Sciatic nerve (tissue), 2 donors: Measurements from ENCODE around the gene CEACAM16. TPM values are rescaled to one million over a fixed set of nuclear protein-coding genes. Genes with fewer than 3 reads are reported as not detected.
A peak's percentile ranks its signal among the peaks of the same experiment; 100 is the strongest.
"Not testable (repeated sequence)": the region's sequence is repeated elsewhere in the genome, so short reads cannot be mapped to it uniquely, and the experiment has no call there.

Experiments used
- ATAC-seq: fragments of 200-7000 bp; cut with Tn5 transposase; one replicate; pipeline ENCODE4 v1.9.1; 2020; ENCODE audit warnings: mild to moderate bottlenecking, moderate library complexity
- DNase-seq: peaks from one replicate; pipeline ENCODE4 v3.0.0-alpha.2; 2020; ENCODE audit warnings: low spot score
- intact Hi-C: fragments of 100-400 bp; cut with DNase I; formaldehyde crosslinking; loops from one replicate; pipeline ENCODE4 v1.14.2; 2022
- total RNA-seq: library from RNA; stranded (reverse); fragmentation: NEBNext Ultra II Directional; extraction: Animal tissue kit (Norgen Biotek cat#: 25700); gene quantifications from one replicate; pipeline ENCODE4 v1.2.1, GENCODE V29; 2021
- donor health status: DM: no; HTN: no; CAD: no.
- donor health status: DM: no; HTN: no; CAD: no.

CEACAM16 gene, protein sequence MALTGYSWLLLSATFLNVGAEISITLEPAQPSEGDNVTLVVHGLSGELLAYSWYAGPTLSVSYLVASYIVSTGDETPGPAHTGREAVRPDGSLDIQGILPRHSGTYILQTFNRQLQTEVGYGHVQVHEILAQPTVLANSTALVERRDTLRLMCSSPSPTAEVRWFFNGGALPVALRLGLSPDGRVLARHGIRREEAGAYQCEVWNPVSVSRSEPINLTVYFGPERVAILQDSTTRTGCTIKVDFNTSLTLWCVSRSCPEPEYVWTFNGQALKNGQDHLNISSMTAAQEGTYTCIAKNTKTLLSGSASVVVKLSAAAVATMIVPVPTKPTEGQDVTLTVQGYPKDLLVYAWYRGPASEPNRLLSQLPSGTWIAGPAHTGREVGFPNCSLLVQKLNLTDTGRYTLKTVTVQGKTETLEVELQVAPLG
- total RNA-seq = not detected

GRCh38 chr19:44698492-44699201 lies at the start of gene CEACAM16:
CEACAM16 (plus strand) TSS chr19:44699151; CDS start chr19:44701457, 2,306 bp downstream.
- no peak for DNase-seq
- ATAC-seq = no peak
- intact Hi-C loops = no loop called here

- no peak for ATAC-seq
- intact Hi-C loops = no loop called here
- DNase-seq = no peak
Observed at GRCh38 chr19:44649578-44650145, 49.3 kb upstream of the CEACAM16 start.

DNA sequence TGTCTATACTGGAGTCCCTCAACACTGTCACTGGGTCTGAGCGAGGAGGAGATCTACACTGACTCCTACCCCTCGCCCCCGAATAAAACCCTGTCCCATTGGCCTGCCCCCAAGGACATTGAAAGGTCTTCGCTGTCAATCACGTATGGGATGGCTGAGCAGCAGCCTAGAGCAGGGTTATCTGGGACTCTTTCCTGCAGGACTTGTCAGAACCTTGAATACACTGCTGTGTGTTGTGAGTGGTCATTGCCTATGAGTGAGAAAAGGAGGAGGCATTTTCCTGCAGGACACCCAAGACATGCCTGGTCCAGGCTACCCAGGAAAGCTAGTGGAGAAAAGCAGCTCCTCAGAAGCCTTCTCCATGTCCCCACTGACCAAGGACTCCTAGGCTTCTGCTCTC lies 45.6 kb upstream of the CEACAM16 start:
- no peak for ATAC-seq
- intact Hi-C loops = no loop called here
- DNase-seq = no peak

- intact Hi-C loops = no loop called here
- DNase-seq = peak; percentile 88
- peak; percentile 88 for ATAC-seq
Observed at GRCh38 chr19:44653977-44654774, 44.8 kb upstream of the CEACAM16 start.

GRCh38 chr19:44657211-44657921 lies 41.6 kb upstream of the CEACAM16 start:
- DNase-seq = peak; percentile 79
- intact Hi-C loops = loop anchor here (5.0 kb wide), 1 partner anchor 85 kb away; no protein-coding TSS in a partner anchor
- peak; percentile 57 for ATAC-seq

GRCh38 chr19:44658069-44658733 lies 40.8 kb upstream of the CEACAM16 start:
- ATAC-seq = no peak
- no peak for DNase-seq
- intact Hi-C loops = loop anchor here (5.0 kb wide), 1 partner anchor 86 kb away; no protein-coding TSS in a partner anchor

DNA sequence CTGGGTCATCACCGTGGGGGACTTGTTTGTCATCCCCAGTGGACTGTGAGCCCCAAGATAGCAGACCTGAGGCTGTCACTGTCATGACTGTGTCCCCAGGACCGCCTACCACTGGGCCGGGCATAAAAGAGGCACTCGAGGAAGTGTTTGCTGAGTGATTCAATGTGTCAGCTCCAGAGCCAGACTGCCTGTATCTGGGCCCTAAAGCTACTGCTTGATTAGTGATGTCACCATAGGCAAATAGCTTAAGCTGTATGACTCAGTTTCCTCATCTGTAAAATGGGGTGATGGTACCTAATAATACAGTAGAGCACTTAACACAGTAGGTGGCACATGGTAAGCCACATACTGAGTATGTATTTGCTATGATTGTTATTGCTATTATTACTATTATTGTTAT lies 38.9 kb upstream of the CEACAM16 start:
- intact Hi-C loops = no loop called here
- no peak for DNase-seq
- no peak for ATAC-seq

DNA sequence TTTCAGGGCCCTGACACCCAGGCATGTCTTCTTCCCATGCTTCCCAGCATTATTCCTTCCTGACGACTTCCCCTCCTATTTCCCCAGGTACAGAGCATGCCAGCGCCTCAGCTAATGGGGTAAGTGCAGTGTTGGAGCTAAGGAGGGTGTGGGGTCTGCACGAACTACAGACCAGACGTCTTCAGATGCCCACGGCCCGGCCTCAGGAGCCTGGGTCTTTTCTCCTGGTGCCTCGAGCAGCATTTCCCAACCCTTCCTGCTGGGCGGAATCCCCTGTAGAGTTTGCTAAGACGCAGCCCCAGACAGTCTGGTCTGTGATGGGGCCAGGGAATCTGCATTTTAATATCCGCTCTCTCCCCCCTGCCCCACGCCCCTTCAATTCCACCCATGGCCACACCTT lies 37.7 kb upstream of the CEACAM16 start:
- intact Hi-C loops = no loop called here
- ATAC-seq = no peak
- DNase-seq = no peak

DNA sequence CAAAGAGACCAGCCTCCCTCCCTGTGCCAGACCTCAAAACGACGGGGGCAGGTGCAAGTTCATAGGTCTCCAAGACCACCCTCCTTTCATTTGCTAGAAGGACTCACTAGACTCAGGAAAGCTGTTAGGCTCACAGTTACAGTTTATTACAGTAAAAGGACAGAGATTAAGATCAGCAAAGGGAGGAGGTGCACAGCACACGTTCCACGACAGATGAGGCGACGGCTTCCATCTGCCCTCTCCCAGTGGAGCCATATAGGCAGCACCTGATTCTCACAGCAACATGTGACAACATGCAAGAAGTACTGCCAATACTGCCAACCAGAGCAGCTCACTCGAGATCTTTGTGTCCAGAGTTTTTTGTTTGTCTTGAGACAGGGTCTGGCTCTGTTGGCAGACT lies 37.0 kb upstream of the CEACAM16 start:
- ATAC-seq = peak; percentile 9
- no peak for DNase-seq
- intact Hi-C loops = no loop called here

DNA sequence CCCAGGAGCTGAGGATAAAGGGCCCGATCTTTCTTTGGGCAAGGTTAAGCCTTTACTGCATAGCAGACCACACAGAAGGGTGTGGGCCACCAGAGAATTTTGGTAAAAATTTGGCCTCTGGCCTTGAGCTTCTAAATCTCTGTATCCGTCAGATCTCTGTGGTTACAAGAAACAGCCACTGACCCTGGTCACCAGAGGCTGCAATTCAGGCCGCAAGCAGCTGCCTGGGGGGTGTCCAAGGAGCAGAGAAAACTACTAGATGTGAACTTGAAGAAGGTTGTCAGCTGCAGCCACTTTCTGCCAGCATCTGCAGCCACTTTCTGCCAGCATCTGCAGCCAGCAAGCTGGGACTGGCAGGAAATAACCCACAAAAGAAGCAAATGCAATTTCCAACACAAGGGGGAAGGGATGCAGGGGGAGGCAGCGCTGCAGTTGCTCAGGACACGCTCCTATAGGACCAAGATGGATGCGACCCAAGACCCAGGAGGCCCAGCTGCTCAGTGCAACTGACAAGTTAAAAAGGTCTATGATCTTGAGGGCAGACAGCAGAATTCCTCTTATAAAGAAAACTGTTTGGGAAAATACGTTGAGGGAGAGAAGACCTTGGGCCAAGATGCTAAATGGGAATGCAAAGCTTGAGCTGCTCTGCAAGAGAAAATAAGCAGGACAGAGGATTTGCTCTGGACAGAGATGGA lies 36.1 kb upstream of the CEACAM16 start:
- DNase-seq = no peak
- intact Hi-C loops = no loop called here
- ATAC-seq = peak; percentile 78

- intact Hi-C loops = no loop called here
- ATAC-seq (no peak), DNase-seq (no peak)
Observed at GRCh38 chr19:44663996-44664395, 35.0 kb upstream of the CEACAM16 start.

DNA sequence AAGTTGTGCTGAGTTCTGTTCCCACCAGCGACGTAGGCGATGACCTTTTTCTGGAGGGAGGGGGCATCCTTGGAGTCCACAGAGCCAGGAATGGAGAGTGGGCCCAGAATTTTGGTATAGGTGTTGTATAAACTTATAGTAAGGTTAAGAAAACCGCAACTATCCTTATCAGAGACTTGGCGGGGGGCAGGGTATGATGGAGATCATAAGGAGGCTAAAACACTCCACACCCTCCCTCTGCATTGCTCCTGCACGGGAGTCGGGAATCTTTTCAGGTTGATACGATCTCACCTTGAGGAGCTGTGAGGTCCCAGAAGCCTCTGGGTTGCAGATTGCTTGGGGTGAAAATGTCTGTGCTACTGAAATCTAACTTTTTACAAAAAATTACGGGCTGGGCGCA lies 34.0 kb upstream of the CEACAM16 start:
- intact Hi-C loops = no loop called here
- ATAC-seq (no peak), DNase-seq (no peak)

DNA sequence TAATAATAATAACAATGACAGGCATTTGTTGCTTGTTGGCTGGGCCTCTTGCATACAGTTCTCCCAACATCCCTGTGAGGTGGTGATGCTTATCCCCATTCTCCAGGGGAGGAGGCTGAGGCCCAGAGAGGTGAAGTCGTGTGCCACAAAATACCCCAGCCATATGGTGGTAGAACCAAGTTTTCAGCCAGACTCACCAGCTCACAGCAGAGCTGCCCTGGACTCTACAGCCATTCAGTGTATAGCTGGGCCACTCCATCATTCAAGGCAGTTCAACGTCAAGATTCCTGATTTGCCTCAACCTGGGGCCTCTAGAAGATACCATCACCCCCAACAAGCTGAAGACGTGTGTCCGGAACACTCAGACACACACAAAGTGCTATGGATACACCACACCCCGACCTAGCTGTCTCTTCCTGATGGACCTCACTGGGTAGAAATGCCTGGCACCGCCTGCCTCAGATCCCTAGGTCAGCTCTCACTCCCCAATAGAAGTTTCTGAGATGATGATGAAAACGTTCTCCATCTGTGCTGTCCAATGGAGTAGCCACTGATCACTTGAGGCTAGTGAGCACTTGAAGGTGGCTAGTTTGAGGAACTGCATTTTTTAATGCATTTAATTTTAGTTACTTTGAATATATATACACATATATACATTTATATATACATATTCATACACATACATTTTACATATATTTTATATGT lies 31.9 kb upstream of the CEACAM16 start:
- intact Hi-C loops = no loop called here
- ATAC-seq (no peak), DNase-seq (no peak)

DNA sequence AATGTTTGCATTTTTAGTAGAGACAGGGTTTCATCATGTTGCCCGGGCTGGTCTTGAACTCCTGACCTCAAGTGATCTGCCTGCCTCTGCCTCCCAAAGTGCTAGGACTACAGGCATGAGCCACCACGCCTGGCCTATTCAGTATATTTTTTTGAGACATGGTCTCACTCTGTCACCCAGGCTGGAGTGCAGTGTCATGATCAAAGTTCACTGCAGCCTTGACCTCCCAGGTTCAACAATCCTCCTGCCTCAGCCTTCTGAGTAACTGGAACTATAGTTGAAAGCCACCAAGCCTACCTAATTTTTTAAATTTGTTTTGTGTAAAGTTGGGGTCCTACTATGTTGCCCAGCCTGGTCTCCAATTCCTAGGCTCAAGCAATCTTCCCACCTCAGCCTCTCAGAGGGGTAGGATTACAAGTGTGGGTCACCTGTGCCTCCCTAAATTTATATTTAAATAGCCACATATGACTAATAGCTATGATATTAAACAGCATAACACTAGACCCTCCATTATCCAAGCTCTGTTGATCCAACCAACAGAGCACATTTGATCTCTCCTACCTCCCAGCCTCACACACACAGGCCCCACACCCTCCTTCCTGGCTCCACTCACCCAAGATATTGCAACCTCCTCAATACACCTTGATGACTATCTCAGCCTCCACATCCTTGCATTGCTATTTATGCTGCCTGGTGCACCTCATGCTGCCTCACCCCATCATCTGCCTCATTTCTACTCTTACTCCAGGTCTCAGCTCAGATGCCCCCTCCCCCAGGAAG lies 29.8 kb upstream of the CEACAM16 start:
- ATAC-seq = no peak
- intact Hi-C loops = no loop called here
- no peak for DNase-seq

DNA sequence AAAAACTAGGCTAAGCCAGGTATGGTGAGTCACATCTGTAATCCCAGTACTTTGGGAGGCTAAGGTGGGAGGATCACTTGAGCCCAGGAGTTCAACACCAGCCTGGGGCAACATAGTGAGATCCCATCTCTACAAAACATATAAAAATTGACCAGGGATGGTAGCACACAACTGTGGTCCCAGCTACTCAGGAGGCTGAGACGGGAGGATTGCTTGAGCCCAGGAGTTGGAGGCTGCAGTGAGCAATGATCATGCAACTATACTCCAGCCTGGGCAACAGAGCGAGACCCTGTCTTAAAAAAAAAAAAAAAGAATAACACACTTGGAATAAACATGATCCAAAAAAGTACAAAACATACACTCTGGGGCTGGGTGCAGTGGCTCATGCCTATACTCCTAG lies 28.9 kb upstream of the CEACAM16 start:
- DNase-seq, ATAC-seq, intact Hi-C loops: not testable (repeated sequence)

DNA sequence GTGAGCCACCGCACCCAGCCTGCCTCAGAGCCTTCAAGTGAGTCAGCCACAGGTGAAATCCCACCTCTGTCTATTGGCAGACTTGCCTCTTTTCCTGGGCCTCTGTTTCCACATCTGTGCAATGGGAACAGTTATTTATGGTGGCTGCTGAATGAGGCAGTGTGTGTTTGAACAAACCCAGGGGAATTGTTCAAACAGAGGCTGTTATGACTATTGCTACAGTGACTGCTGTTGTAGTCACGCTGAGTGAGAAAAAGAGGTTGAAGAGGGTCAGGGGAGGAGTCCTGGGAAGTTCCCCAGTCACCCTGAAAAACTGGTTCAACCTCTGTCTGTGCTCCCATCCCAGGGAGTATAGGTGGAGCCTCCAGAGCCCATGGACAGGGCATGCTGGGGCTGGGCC lies 27.6 kb upstream of the CEACAM16 start, which contains the start of gene CEACAM19:
Gene CEACAM19, plus strand, starts transcription at position 83 of the 400 bp plus-strand sequence. CDS start 450 bp downstream, outside the sequence.
- ATAC-seq = no peak

More for the DNA sequence above, 27.6 kb upstream of the CEACAM16 start, which contains the start of gene CEACAM19:
- intact Hi-C loops = no loop called here
- no peak for DNase-seq
